Right lobe of liver (tissue), 6 donors: ENCODE measurements around the gene SPTLC2. TPM values are rescaled to one million over a fixed set of nuclear protein-coding genes. Genes with fewer than 3 reads are reported as not detected.
"Not testable (repeated sequence)": the region's sequence is repeated elsewhere in the genome, so short reads cannot be mapped to it uniquely, and the experiment has no call there.

Experiments used
- ATAC-seq, 4 donors: fragments of 200-7000 bp; cut with Tn5 transposase; one replicate each; pipeline ENCODE4 v1.9.1; 2020; ENCODE audit warnings: mild to moderate bottlenecking in 4 of 4, moderate library complexity in 4 of 4
- DNase-seq, 3 donors: peaks; one replicate each; pipeline ENCODE4 v3.0.0-alpha.2; 2020
- H3K27ac ChIP-seq, 3 donors: fragments of 200-600 bp; one replicate each; pipeline ENCODE4 v1.8.0; 2022
- H3K27me3 ChIP-seq, 2 donors: fragments of 200-600 bp; one replicate each; pipeline ENCODE4 v1.8.0; 2022
- H3K36me3 ChIP-seq, 4 donors: fragments of 200-600 bp; sonication (generic) in 1 of 4; one replicate each; pipeline versions ENCODE4 v1.5.1 to v1.8.0; 2017 to 2022; ENCODE audit warnings: control low read depth in 1 of 4
- H3K4me1 ChIP-seq, 4 donors: fragments of 200-600 bp; sonication (generic) in 1 of 4; one replicate each; pipeline versions ENCODE4 v1.5.1 to v1.8.0; 2017 to 2022; ENCODE audit warnings: control low read depth in 1 of 4
- H3K4me3 ChIP-seq, 3 donors: fragments of 200-600 bp; one replicate each; pipeline ENCODE4 v1.8.0; 2022
- H3K9me3 ChIP-seq, 4 donors: fragments of 200-600 bp; sonication (generic) in 1 of 4; one replicate each; pipeline versions ENCODE4 v1.5.1 to v1.8.0; 2017 to 2022; ENCODE audit warnings: control low read depth in 1 of 4
- CTCF ChIP-seq, 4 donors: fragments of 200-600 bp in 3 of 4; fragments of 450-650 bp in 1 of 4; IDR thresholded peaks; one replicate each; pipeline versions ENCODE4 v1.5.1 to v1.8.0; 2016 to 2022; ENCODE audit warnings: antibody characterized with exemption in 4 of 4, mild to moderate bottlenecking in 2 of 4
- POLR2A ChIP-seq: fragments of 450-650 bp; IDR thresholded peaks from one replicate; pipeline ENCODE4 v1.6.1; 2017; ENCODE audit warnings: antibody characterized with exemption, mild to moderate bottlenecking
- WGBS: methylation state at CpG from one replicate; pipeline ENCODE4 v1.1.6; 2018; ENCODE audit warnings: low coverage, low lambda C conversion rate; ENCODE audit not compliant: insufficient coverage; ENCODE audit errors: missing lambda C conversion rate; 5-methylcytosine and 5-hydroxymethylcytosine counted together
- intact Hi-C, 2 donors: fragments of 100-400 bp; cut with DNase I; formaldehyde crosslinking; loops; one replicate each; pipeline versions ENCODE4 v1.11.2 to v1.14.1; 2022
- total RNA-seq, 6 experiments: library from RNA; depleted of rRNA in 2 of 6; stranded (reverse); fragments of >200 nt in 2 of 6; fragmentation: NEBNext Ultra II Directional in 3 of 6; extraction: Animal tissue kit (Norgen Biotek cat#: 25700) in 3 of 6; gene quantifications; one replicate each; pipeline versions ENCODE4 v1.1.0 to v1.2.4, GENCODE V29; 2016 to 2023
- donor health status: DM: no; HTN: yes; CAD: no.
- donor health status: DM: no; HTN: no; CAD: no.
- donor health status: DM: no; HTN: no; CAD: no.
- donor health status: DM: no; HTN: yes; CAD: no.
- donor health status: DM: no; HTN: yes; CAD: no.

The SPTLC2 gene
- total RNA-seq, 6 experiments from 2014 or later, result 5.9 to 16.4 (median 10.7) TPM

DNA sequence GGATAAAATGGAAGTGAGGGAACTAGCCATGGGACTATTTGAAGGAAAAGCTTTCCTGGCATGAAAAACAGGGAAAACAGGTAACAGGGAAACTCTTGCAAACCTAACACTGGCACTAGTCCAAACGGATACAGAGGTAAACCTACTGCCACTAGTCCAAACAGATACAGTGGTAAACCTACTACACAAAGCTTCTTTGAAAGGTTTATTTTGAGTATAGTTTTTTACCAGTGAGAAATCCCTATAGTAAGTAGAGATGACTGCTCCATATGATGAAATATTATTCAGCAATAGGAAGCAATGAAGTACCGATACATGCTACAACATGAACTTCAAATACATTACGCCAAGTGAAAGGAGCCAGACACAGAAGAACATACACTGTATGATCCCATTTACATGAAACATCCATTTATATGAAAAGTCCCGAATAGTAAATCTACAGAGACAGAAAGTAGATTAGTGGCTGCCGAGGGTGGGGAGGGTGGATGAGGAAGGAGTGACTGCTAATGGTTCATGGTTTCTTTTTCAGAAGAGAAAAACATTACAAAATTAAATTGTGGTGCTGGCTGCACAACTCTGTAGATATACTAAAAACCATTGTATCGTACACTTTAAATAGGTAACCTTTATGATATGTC lies 25.5 kb downstream of the SPTLC2 start:
- H3K27me3 ChIP-seq, result no peaks in the 10 kb centered on the region
- WGBS, result 50% methylated on average over 6 of the region's 6 CpGs
- no peak for TF ChIP-seq CTCF (IDR thresholded peaks at IDR 0.05)
- no peak for TF ChIP-seq POLR2A
- H3K36me3 ChIP-seq, result peaks cover 0 to 5% (median 0%) of the 10 kb centered on the region in 4 donors
- peak overlapping the region in 1 of 3 donors; percentile 3 for H3K27ac ChIP-seq
- peak; percentile 50 to 69 (median 66) for ATAC-seq
- no peak for DNase-seq
- intact Hi-C loops, result no loop called here
- H3K4me1 ChIP-seq, result no peaks in the 10 kb centered on the region
- no peak overlapping the region for H3K4me3 ChIP-seq
- no peaks in the 10 kb centered on the region for H3K9me3 ChIP-seq

DNA sequence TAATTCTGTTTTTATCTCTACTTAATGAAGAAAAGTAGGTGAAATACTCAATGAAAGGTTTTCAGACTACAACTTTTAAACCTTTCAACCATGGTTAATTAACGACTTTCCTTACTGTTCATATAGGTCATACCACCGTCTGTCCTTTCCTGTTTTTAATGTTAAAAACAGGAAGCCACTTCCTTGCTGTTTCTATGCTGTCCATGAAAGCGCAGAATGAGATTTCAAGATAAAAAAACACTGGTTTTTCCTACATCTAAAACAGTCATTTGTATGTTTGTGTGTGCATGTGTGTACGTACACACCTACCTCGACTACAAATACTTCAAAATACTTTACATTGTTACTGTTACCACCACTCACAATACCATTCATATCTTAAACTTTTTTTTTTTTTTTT lies 27.3 kb downstream of the SPTLC2 start:
- Histone ChIP-seq H3K27me3 (no peaks in the 10 kb centered on the region), H3K27ac (peak overlapping the region in 1 of 3 donors; percentile 21), H3K4me1 (no peaks in the 10 kb centered on the region), H3K9me3 (no peaks in the 10 kb centered on the region), H3K4me3 (no peak overlapping the region), H3K36me3 (no peaks in the 10 kb centered on the region)
- no peak for DNase-seq
- intact Hi-C loops, result no loop called here
- WGBS, result 43% methylated on average over 5 of the region's 5 CpGs
- TF ChIP-seq CTCF (IDR thresholded peaks at IDR 0.05) (no peak), POLR2A (no peak)
- peak in 3 of 4 donors; percentile 58 to 73 (median 61) for ATAC-seq

DNA sequence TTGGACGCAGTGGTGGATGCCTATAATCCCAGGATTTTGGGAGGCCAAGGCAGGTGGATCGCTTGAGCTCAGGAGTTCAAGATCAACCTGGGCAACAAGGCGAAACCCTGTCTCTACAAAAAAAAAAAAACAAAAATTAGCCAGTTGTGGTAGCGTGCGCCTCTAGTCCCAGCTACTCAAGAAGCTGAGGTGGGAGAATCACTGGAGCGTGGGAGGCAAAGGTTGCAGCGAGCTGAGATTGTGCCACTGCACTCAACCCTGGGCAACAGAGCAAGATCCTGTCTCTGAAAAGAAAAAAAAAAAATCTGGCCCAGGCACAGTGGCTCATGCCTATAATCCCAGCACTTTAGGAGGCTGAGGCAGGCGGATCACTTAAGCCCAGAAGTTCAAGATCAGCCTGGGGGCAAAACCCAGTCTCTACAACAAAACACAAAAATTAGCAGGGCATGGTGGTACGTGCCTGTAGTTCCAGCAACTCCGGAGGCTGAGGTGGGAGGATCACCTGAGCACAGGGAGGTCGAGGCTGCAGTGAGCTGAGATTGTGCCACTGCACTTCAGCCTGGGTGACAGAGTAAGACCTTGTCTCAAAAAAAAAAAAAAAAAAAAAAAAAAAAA lies 27.9 kb downstream of the SPTLC2 start:
- ATAC-seq, H3K36me3 ChIP-seq, H3K4me1 ChIP-seq, H3K4me3 ChIP-seq, DNase-seq, H3K9me3 ChIP-seq, intact Hi-C loops, H3K27me3 ChIP-seq: not testable (repeated sequence)
- WGBS, result 82% methylated on average over 10 of the region's 11 CpGs
- peak overlapping the region in 2 of 3 donors; percentile 21 to 41 for H3K27ac ChIP-seq

- no peak for TF ChIP-seq POLR2A
- TF ChIP-seq CTCF (IDR thresholded peaks at IDR 0.05), result no peak
- intact Hi-C loops, result no loop called here
- Histone ChIP-seq H3K4me1 (peaks cover 0 to 10% (median 0%) of the 10 kb centered on the region in 4 donors), H3K27me3 (no peaks in the 10 kb centered on the region), H3K4me3 (no peak overlapping the region), H3K36me3 (no peaks in the 10 kb centered on the region), H3K9me3 (no peaks in the 10 kb centered on the region), H3K27ac (no peak overlapping the region)
- DNase-seq (no peak), ATAC-seq (no peak)
- 51% methylated on average over 3 of the region's 3 CpGs for WGBS
Observed at GRCh38 chr14:77585385-77585784, 31.1 kb downstream of the SPTLC2 start.

- H3K36me3 ChIP-seq, result no peaks in the 10 kb centered on the region
- ATAC-seq (no peak), DNase-seq (no peak)
- no peak overlapping the region for H3K27ac ChIP-seq
- TF ChIP-seq POLR2A, result no peak
- TF ChIP-seq CTCF (IDR thresholded peaks at IDR 0.05), result no peak
- H3K4me3 ChIP-seq, result no peak overlapping the region
- no peaks in the 10 kb centered on the region for H3K27me3 ChIP-seq
- no peaks in the 10 kb centered on the region for H3K9me3 ChIP-seq
- intact Hi-C loops, result no loop called here
- H3K4me1 ChIP-seq, result peaks cover 0 to 10% (median 0%) of the 10 kb centered on the region in 4 donors
- 53% methylated on average over 3 of the region's 10 CpGs for WGBS
Observed at GRCh38 chr14:77584809-77585208, 31.6 kb downstream of the SPTLC2 start.
